Retina (tissue), 1 donor: Measurements from ENCODE around the gene SOX13.
"Not testable (repeated sequence)": the region's sequence is repeated elsewhere in the genome, so short reads cannot be mapped to it uniquely, and the experiment has no call there.

ENCODE experiments used
- DNase-seq: peaks from one replicate; pipeline ENCODE4 v3.0.0-alpha.2; 2016

Gene SOX13

GRCh38 chr1:204072931-204073836, at the start of gene SOX13:
SOX13 (plus strand) TSS chr1:204073115; CDS start chr1:204112916, 39,801 bp downstream.
- peak; percentile 91 for DNase-seq

- peak; percentile 33 for DNase-seq
Measured at GRCh38 chr1:204025917-204026707, 46.8 kb upstream of the SOX13 start.

GRCh38 chr1:204027446-204027845, 45.5 kb upstream of the SOX13 start:
- DNase-seq = no peak

GRCh38 chr1:204029016-204029415, 43.9 kb upstream of the SOX13 start:
- DNase-seq = no peak

- DNase-seq = no peak
Measured at GRCh38 chr1:204031098-204031710, 41.7 kb upstream of the SOX13 start.

- DNase-seq = no peak
Measured at GRCh38 chr1:204032642-204033235, 40.2 kb upstream of the SOX13 start.

GRCh38 chr1:204033306-204033705, 39.6 kb upstream of the SOX13 start:
- DNase-seq = no peak

GRCh38 chr1:204036882-204037655, 35.8 kb upstream of the SOX13 start:
- DNase-seq = no peak

GRCh38 chr1:204041232-204041767, 31.6 kb upstream of the SOX13 start:
- peak; percentile 52 for DNase-seq

- no peak for DNase-seq
Measured at GRCh38 chr1:204041803-204042505, 31.0 kb upstream of the SOX13 start.

- no peak for DNase-seq
Measured at GRCh38 chr1:204042516-204042915, 30.4 kb upstream of the SOX13 start.

- DNase-seq = no peak
Measured at GRCh38 chr1:204043680-204044079, 29.2 kb upstream of the SOX13 start.

GRCh38 chr1:204044448-204044847, 28.5 kb upstream of the SOX13 start:
- no peak for DNase-seq

- DNase-seq = no peak
Measured at GRCh38 chr1:204045430-204045829, 27.5 kb upstream of the SOX13 start.

GRCh38 chr1:204046346-204046745, 26.6 kb upstream of the SOX13 start:
- no peak for DNase-seq

- DNase-seq = not testable (repeated sequence)
Measured at GRCh38 chr1:204048796-204049195, 24.1 kb upstream of the SOX13 start.

GRCh38 chr1:204051258-204051657, 21.7 kb upstream of the SOX13 start:
- no peak for DNase-seq

GRCh38 chr1:204051718-204052117, 21.2 kb upstream of the SOX13 start:
- DNase-seq = no peak

- no peak for DNase-seq
Measured at GRCh38 chr1:204053893-204054292, 19.0 kb upstream of the SOX13 start.

- no peak for DNase-seq
Measured at GRCh38 chr1:204059970-204060369, 12.9 kb upstream of the SOX13 start.

GRCh38 chr1:204062106-204062505, 10.8 kb upstream of the SOX13 start:
- no peak for DNase-seq
